WTC11 (cell line): ENCODE results near the gene GATA2. TPM values are rescaled to one million over a fixed set of nuclear protein-coding genes. Genes with fewer than 3 reads are reported as not detected.

Experiments used
- ATAC-seq: fragments of 200-7000 bp; cut with Tn5 transposase; 2 replicates; pipeline ENCODE4 v1.10.0; 2021; ENCODE audit warnings: mild to moderate bottlenecking, moderate library complexity
- CTCF ChIA-PET: fragments of 300-600 bp; sonication (Branson Sonifier 250); formaldehyde crosslinking; loops from one replicate; lab custom pipeline; 2021; ENCODE audit warnings: antibody characterized with exemption; lab: Charles Lee
- POLR2A ChIA-PET: fragments of 350-600 bp; sonication (Branson Sonifier 250); formaldehyde crosslinking; loops from one replicate; lab custom pipeline; 2021; ENCODE audit warnings: antibody characterized with exemption; lab: Charles Lee
- DNase-seq: peaks from one replicate; pipeline ENCODE4 v3.0.0; 2021; ENCODE audit warnings: low spot score
- H3K27ac Mint-ChIP-seq: 2 replicates; pipeline ENCODE4 v1.8.0; 2021; ENCODE audit warnings: mixed read lengths
- H3K27me3 Mint-ChIP-seq: 2 replicates; pipeline ENCODE4 v1.8.0; 2021; ENCODE audit warnings: low read depth, mild to moderate bottlenecking, moderate library complexity, mixed read lengths
- H3K36me3 Mint-ChIP-seq: 2 replicates; pipeline ENCODE4 v1.8.0; 2021; ENCODE audit warnings: mixed read lengths
- H3K4me1 Mint-ChIP-seq: 2 replicates; pipeline ENCODE4 v1.8.0; 2022; ENCODE audit warnings: mixed read lengths
- H3K4me3 Mint-ChIP-seq: 2 replicates; pipeline ENCODE4 v1.8.0; 2021; ENCODE audit warnings: mild to moderate bottlenecking, moderate library complexity, mixed read lengths
- H3K9me3 Mint-ChIP-seq: 2 replicates; pipeline ENCODE4 v1.8.0; 2021; ENCODE audit warnings: mixed read lengths
- ATF3 ChIP-seq: sonication (generic); formaldehyde crosslinking; conservative IDR thresholded peaks from 2 replicates; pipeline ENCODE4 v1.8.1; 2022; ENCODE audit warnings: mild to moderate bottlenecking, missing genetic modification reagents
- CBFB ChIP-seq: sonication (generic); formaldehyde crosslinking; IDR thresholded peaks from 2 replicates; pipeline ENCODE4 v1.8.1; 2022; ENCODE audit warnings: mild to moderate bottlenecking, low read depth, missing genetic modification reagents
- CTCF ChIP-seq: fragments of 200-600 bp; IDR thresholded peaks from 2 replicates; pipeline ENCODE4 v1.8.0; 2022; ENCODE audit warnings: antibody characterized with exemption
- E2F4 ChIP-seq: sonication (generic); formaldehyde crosslinking; IDR thresholded peaks from 2 replicates; pipeline ENCODE4 v1.8.1; 2022; ENCODE audit warnings: low read depth, mild to moderate bottlenecking, moderate library complexity, missing genetic modification reagents, borderline replicate concordance
- ERG ChIP-seq: fragments of 250-450 bp; sonication (Bioruptor Pico); IDR thresholded peaks from 2 replicates; pipeline ENCODE4 v1.8.0; 2021; ENCODE audit warnings: mild to moderate bottlenecking
- FOXP4 ChIP-seq: sonication (generic); formaldehyde crosslinking; IDR thresholded peaks from 2 replicates; pipeline ENCODE4 v1.8.0; 2022; ENCODE audit warnings: mild to moderate bottlenecking, missing genetic modification reagents
- GABPB1 ChIP-seq: sonication (generic); formaldehyde crosslinking; IDR thresholded peaks from 2 replicates; pipeline ENCODE4 v1.8.1; 2023; ENCODE audit warnings: mild to moderate bottlenecking, missing genetic modification reagents
- GRHL2 ChIP-seq: fragments of 250-450 bp; sonication (Bioruptor Pico); IDR thresholded peaks from 2 replicates; pipeline ENCODE4 v1.8.0; 2022; ENCODE audit warnings: mild to moderate bottlenecking, moderate library complexity; ENCODE audit not compliant: insufficient replicate concordance, severe bottlenecking
- KAT7 ChIP-seq: sonication (generic); formaldehyde crosslinking; IDR thresholded peaks from 2 replicates; pipeline ENCODE4 v1.8.1; 2023; ENCODE audit warnings: missing genetic modification reagents, mild to moderate bottlenecking, borderline replicate concordance
- MYBL2 ChIP-seq: sonication (generic); formaldehyde crosslinking; IDR thresholded peaks from 2 replicates; pipeline ENCODE4 v1.8.1; 2023; ENCODE audit warnings: mild to moderate bottlenecking, moderate library complexity, missing genetic modification reagents
- NFE2L1 ChIP-seq: sonication (generic); formaldehyde crosslinking; IDR thresholded peaks from 2 replicates; pipeline ENCODE4 v1.8.1; 2023; ENCODE audit warnings: missing genetic modification reagents
- SMAD3 ChIP-seq: sonication (generic); formaldehyde crosslinking; IDR thresholded peaks from 2 replicates; pipeline ENCODE4 v1.8.0; 2022; ENCODE audit warnings: missing genetic modification reagents, mild to moderate bottlenecking, borderline replicate concordance
- SP1 ChIP-seq: sonication (generic); formaldehyde crosslinking; conservative IDR thresholded peaks from 2 replicates; pipeline ENCODE4 v1.8.1; 2022; ENCODE audit warnings: missing genetic modification reagents
- USF2 ChIP-seq: sonication (generic); formaldehyde crosslinking; IDR thresholded peaks from 2 replicates; pipeline ENCODE4 v1.8.1; 2023; ENCODE audit warnings: mild to moderate bottlenecking, missing genetic modification reagents, moderate library complexity
- ZBTB43 ChIP-seq: sonication (generic); formaldehyde crosslinking; IDR thresholded peaks from 2 replicates; pipeline ENCODE4 v1.8.1; 2023; ENCODE audit warnings: mild to moderate bottlenecking, missing genetic modification reagents
- ZNF416 ChIP-seq: fragments of 250-450 bp; sonication (Bioruptor Pico); IDR thresholded peaks from 2 replicates; pipeline ENCODE4 v1.9.0; 2021; ENCODE audit warnings: mild to moderate bottlenecking, inconsistent platforms
- ZNF423 ChIP-seq: fragments of 250-450 bp; sonication (Bioruptor Pico); IDR thresholded peaks from 2 replicates; pipeline ENCODE4 v2.1.2; 2022; ENCODE audit warnings: mild to moderate bottlenecking, moderate library complexity
- ZSCAN18 ChIP-seq: fragments of 250-450 bp; sonication (Bioruptor Pico); IDR thresholded peaks from 2 replicates; pipeline ENCODE4 v2.1.2; 2022; ENCODE audit warnings: mild to moderate bottlenecking, moderate library complexity
- total RNA-seq: library from RNA; stranded (reverse); gene quantifications from 3 replicates; pipeline ENCODE4 v1.2.3, GENCODE V29; 2021

Gene GATA2
- total RNA-seq, 1 experiment from 2014 or later = 1.6 TPM

- ATAC-seq (no peak), DNase-seq (no peak)
- H3K27ac Mint-ChIP-seq = no peak overlapping the region
- no peaks in the 10 kb centered on the region for H3K9me3 Mint-ChIP-seq
- H3K4me1 Mint-ChIP-seq = no peaks in the 10 kb centered on the region
- H3K36me3 Mint-ChIP-seq = no peaks in the 10 kb centered on the region
- ChIA-PET CTCF (interaction anchor here (0.6 to 3.5 kb wide), 8 partner anchors 18 to 783 kb away, joined by 4 to 20 read pairs (median 4); partner anchors contain the start of gene GATA2), POLR2A (interaction anchor here (1.0 to 1.2 kb wide), 2 partner anchors 22 to 146 kb away, joined by 3 to 4 read pairs; no protein-coding TSS in a partner anchor)
- H3K27me3 Mint-ChIP-seq = peaks cover 36% of the 10 kb centered on the region
- TF ChIP-seq USF2 (no peak), ZNF423 (no peak), CBFB (CRISPR knock-in tag) (no peak), FOXP4 (CRISPR knock-in tag) (no peak), SP1 (no peak), ZNF416 (CRISPR knock-in tag) (no peak), SMAD3 (CRISPR knock-in tag) (no peak), GABPB1 (no peak), MYBL2 (CRISPR knock-in tag) (no peak), NFE2L1 (CRISPR knock-in tag) (no peak), ZSCAN18 (CRISPR knock-in tag) (no peak), E2F4 (no peak), CTCF (no peak), ERG (no peak), ZBTB43 (CRISPR knock-in tag) (no peak), ATF3 (CRISPR knock-in tag) (no peak), KAT7 (CRISPR knock-in tag) (no peak), GRHL2 (no peak)
- H3K4me3 Mint-ChIP-seq = no peak overlapping the region
Measured at GRCh38 chr3:128462341-128462910, 30.6 kb downstream of the GATA2 start.
